Glutamatergic neuron (in vitro differentiated cells): ENCODE data around the gene MED26. TPM values are rescaled to one million over a fixed set of nuclear protein-coding genes. Genes with fewer than 3 reads are reported as not detected.

ENCODE experiments used
- DNase-seq: peaks from one replicate; pipeline ENCODE4 v3.0.0; 2022
- H3K27ac Mint-ChIP-seq: one replicate; pipeline ENCODE4 v1.8.0; 2020; ENCODE audit warnings: mild to moderate bottlenecking, mixed read lengths, inconsistent platforms; ENCODE audit not compliant: unreplicated experiment
- H3K27me3 Mint-ChIP-seq: one replicate; pipeline ENCODE4 v1.8.0; 2020; ENCODE audit warnings: mild to moderate bottlenecking, moderate library complexity, mixed read lengths, inconsistent platforms; ENCODE audit not compliant: unreplicated experiment
- H3K36me3 Mint-ChIP-seq: one replicate; pipeline ENCODE4 v1.8.0; 2020; ENCODE audit warnings: mild to moderate bottlenecking, mixed read lengths, inconsistent platforms; ENCODE audit not compliant: unreplicated experiment
- H3K4me1 Mint-ChIP-seq: one replicate; pipeline ENCODE4 v1.8.0; 2020; ENCODE audit warnings: mild to moderate bottlenecking, low read depth, mixed read lengths, inconsistent platforms; ENCODE audit not compliant: unreplicated experiment
- H3K4me3 Mint-ChIP-seq: one replicate; pipeline ENCODE4 v1.8.0; 2020; ENCODE audit warnings: mild to moderate bottlenecking, mixed read lengths, inconsistent platforms; ENCODE audit not compliant: unreplicated experiment
- H3K9me3 Mint-ChIP-seq: one replicate; pipeline ENCODE4 v1.8.0; 2020; ENCODE audit warnings: mild to moderate bottlenecking, moderate library complexity, mixed read lengths, inconsistent platforms; ENCODE audit not compliant: unreplicated experiment
- CTCF ChIP-seq: fragments of 200-600 bp; sonication (generic); IDR thresholded peaks from one replicate; pipeline ENCODE4 v1.5.0; 2021; ENCODE audit not compliant: partially characterized antibody, unreplicated experiment
- total RNA-seq: library from RNA; stranded (reverse); fragmentation: NEBNext Ultra II Directional; extraction: Animal tissue kit (Norgen Biotek cat#: 25700); gene quantifications from one replicate; pipeline ENCODE4 v1.2.1, GENCODE V29; 2021; ENCODE audit not compliant: unreplicated experiment

MED26 gene
- total RNA-seq, 1 donor from 2014 or later = 9.8 TPM

- H3K27ac Mint-ChIP-seq = peak overlapping the region; percentile 48
- peaks cover 3% of the 10 kb centered on the region for H3K27me3 Mint-ChIP-seq
- H3K4me3 Mint-ChIP-seq = peak overlapping the region; percentile 91
- peaks cover 19% of the 10 kb centered on the region for H3K4me1 Mint-ChIP-seq
- DNase-seq = peak; percentile 20
- H3K36me3 Mint-ChIP-seq = no peaks in the 10 kb centered on the region
- peaks cover 5% of the 10 kb centered on the region for H3K9me3 Mint-ChIP-seq
- TF ChIP-seq CTCF = no peak
Measured at GRCh38 chr19:16627193-16627927, 644 bp downstream of the MED26 start.

GRCh38 chr19:16626796-16627192 lies 1.2 kb downstream of the MED26 start:
- H3K27ac Mint-ChIP-seq = peak overlapping the region; percentile 48
- H3K4me1 Mint-ChIP-seq = peaks cover 19% of the 10 kb centered on the region
- peaks cover 3% of the 10 kb centered on the region for H3K27me3 Mint-ChIP-seq
- peak overlapping the region; percentile 91 for H3K4me3 Mint-ChIP-seq
- TF ChIP-seq CTCF = no peak
- no peak for DNase-seq
- H3K9me3 Mint-ChIP-seq = peaks cover 5% of the 10 kb centered on the region
- H3K36me3 Mint-ChIP-seq = no peaks in the 10 kb centered on the region

DNA sequence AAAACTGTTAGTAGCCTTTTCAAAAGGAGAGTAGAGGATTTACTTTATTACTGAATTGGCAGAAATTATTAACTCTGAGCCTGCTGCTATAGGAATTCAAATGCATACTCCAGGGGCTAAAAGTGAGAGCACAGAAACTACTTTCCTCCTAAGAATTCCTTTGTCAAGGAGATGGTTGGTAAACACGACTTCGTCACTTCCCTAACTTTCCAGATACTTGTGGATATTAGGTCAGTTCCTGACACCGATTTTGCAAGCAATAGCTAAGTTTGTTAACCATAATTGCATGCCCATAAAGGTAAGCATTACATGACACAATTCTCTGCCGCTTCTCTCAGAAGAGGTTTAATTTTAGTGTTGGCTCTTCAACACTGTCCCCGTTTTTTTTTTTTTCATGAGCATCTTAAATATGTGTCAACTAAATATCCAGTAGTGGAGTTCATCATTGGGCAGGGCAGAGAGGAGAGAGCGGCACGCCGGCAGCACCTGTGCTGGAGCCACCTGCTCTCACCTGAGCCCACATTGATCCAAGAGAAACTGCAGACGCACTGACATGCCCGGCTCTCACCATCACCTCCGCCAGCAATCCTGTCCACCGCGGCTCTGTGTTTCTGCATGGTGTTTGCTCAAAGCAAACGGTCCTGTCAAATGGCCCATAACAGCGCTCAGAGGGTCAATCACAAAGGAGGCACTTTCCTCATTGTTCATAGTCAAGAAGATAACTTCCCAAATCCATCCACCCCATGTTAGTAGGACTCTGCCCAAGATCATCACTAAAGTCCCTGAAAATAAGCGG lies 2.6 kb downstream of the MED26 start:
- Mint-ChIP-seq H3K4me1 (peaks cover 20% of the 10 kb centered on the region), H3K27me3 (peaks cover 3% of the 10 kb centered on the region), H3K36me3 (no peaks in the 10 kb centered on the region), H3K9me3 (peaks cover 5% of the 10 kb centered on the region), H3K4me3 (peak overlapping the region; percentile 73), H3K27ac (no peak overlapping the region)
- no peak for TF ChIP-seq CTCF
- DNase-seq = no peak

- H3K27ac Mint-ChIP-seq = no peak overlapping the region
Measured at GRCh38 chr19:16624236-16624635, 3.8 kb downstream of the MED26 start.

More at GRCh38 chr19:16624236-16624635, 3.8 kb downstream of the MED26 start:
- peaks cover 3% of the 10 kb centered on the region for H3K9me3 Mint-ChIP-seq
- DNase-seq = no peak
- no peak for TF ChIP-seq CTCF
- no peaks in the 10 kb centered on the region for H3K36me3 Mint-ChIP-seq
- H3K27me3 Mint-ChIP-seq = peaks cover 3% of the 10 kb centered on the region
- H3K4me3 Mint-ChIP-seq = no peak overlapping the region
- peaks cover 22% of the 10 kb centered on the region for H3K4me1 Mint-ChIP-seq
